Stomach (tissue), 9 donors: ENCODE data around the gene TRHDE. TPM values are rescaled to one million over a fixed set of nuclear protein-coding genes. Genes with fewer than 3 reads are reported as not detected.

Source experiments
- DNase-seq, 2 donors: peaks; one replicate each; pipeline versions ENCODE4 v3.0.0 to v3.0.0-alpha.2; 2013 to 2019
- H3K27ac ChIP-seq, 5 donors: fragments of 200-600 bp in 4 of 5; sonication (generic) in 4 of 5; one replicate each; pipeline ENCODE4 v1.5.1; 2013 to 2019; ENCODE audit warnings: mild to moderate bottlenecking in 1 of 5, moderate library complexity in 1 of 5
- H3K27me3 ChIP-seq, 3 donors: fragments of 200-600 bp; sonication (generic); one replicate each; pipeline ENCODE4 v1.5.1; 2017 to 2019; ENCODE audit warnings: mixed run types in 1 of 3
- H3K36me3 ChIP-seq, 4 donors: fragments of 200-600 bp; sonication (generic); 1 replicate in 3 of 4; 2 replicates in 1 of 4; pipeline ENCODE4 v1.5.1; 2016 to 2019
- H3K4me1 ChIP-seq, 4 donors: fragments of 200-600 bp; sonication (generic); one replicate each; pipeline ENCODE4 v1.5.1; 2016 to 2019
- H3K4me3 ChIP-seq, 4 donors: fragments of 200-600 bp; sonication (generic) in 3 of 4; one replicate each; pipeline ENCODE4 v1.5.1; 2016 to 2019; ENCODE audit warnings: mild to moderate bottlenecking in 1 of 4
- H3K9me3 ChIP-seq, 4 donors: fragments of 200-600 bp; sonication (generic); one replicate each; pipeline ENCODE4 v1.5.1; 2016 to 2019
- EP300 ChIP-seq: sonication (generic); formaldehyde crosslinking; IDR thresholded peaks from one replicate; pipeline ENCODE4 v1.6.1; 2017; ENCODE audit warnings: antibody characterized with exemption
- POLR2A ChIP-seq, 4 donors: fragments of 450-650 bp; IDR thresholded peaks; one replicate each; pipeline ENCODE4 v1.6.1; 2016; ENCODE audit warnings: antibody characterized with exemption in 4 of 4, control low read depth in 2 of 4, mild to moderate bottlenecking in 1 of 4, moderate library complexity in 1 of 4
- POLR2AphosphoS5 ChIP-seq, 3 donors: sonication (generic); formaldehyde crosslinking; IDR thresholded peaks; one replicate each; pipeline ENCODE4 v1.6.1; 2016; ENCODE audit warnings: antibody characterized with exemption in 3 of 3
- WGBS, 5 donors: extraction: QIAGEN DNeasy Blood & Tissue Kit in 3 of 5; methylation state at CpG; one replicate each; pipeline versions ENCODE4 v1.1.5 to v1.1.7; 2013 to 2018; 5-methylcytosine and 5-hydroxymethylcytosine counted together
- intact Hi-C: fragments of 100-400 bp; cut with DNase I; formaldehyde crosslinking; loops from one replicate; pipeline ENCODE4 v1.15.1; 2023; ENCODE audit warnings: low total_unique reads
- polyA plus RNA-seq, 3 donors: library from polyadenylated mRNA; stranded (reverse); fragments of 200-250 nt; gene quantifications; one replicate each; pipeline ENCODE4 v1.2.3, GENCODE V29; 2013
- total RNA-seq, 5 donors: library from RNA; depleted of rRNA; stranded (reverse); fragments of >200 nt; gene quantifications; one replicate each; pipeline versions ENCODE4 v1.1.0 to v1.2.3, GENCODE V29; 2014 to 2016
- TF ChIP-seq, protein P1 (sequence below), 7 experiments: fragments of 450-650 bp in 4 of 7; fragments of 200-600 bp in 3 of 7; sonication (generic) in 3 of 7; IDR thresholded peaks; one replicate each; pipeline ENCODE4 v1.5.1; 2016 to 2019; ENCODE audit warnings: antibody characterized with exemption in 7 of 7, control low read depth in 2 of 7, mild to moderate bottlenecking in 1 of 7
- donor health status: healthy with polysubstance abuse.
- donor health status: Bipolar disorder and iron deficiency.
- donor health status: healthy.

The TRHDE gene
- total and polyA plus RNA-seq, 8 donors = 0.13 to 75.3 (median 3.2) TPM

DNA sequence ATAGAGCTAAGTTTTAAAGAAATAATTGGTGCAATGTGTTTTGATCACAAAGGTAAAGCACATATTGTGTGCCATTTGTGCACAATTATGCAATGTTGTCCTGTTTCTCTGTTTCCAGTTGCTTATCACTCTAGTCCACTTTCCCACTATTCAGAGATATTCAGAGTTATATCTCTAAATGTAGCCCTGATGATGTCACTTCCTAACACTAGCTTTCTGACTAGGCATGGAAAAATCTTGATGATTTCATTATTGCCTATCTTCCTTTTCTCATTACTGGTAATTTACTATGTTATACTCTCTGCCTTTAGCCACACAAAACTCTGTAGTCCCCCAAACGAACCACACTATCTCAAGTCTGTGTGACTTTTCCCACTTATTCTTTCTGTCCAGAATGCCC is 221.2 kb downstream of the TRHDE start:
- no peaks in the 10 kb centered on the region for H3K4me1 ChIP-seq
- intact Hi-C loops = no loop called here
- H3K27ac ChIP-seq = no peak overlapping the region
- no peaks in the 10 kb centered on the region for H3K9me3 ChIP-seq
- H3K27me3 ChIP-seq = no peaks in the 10 kb centered on the region
- TF ChIP-seq POLR2A (IDR thresholded peaks at IDR 0.05) (no peak), EP300 (no peak), POLR2AphosphoS5 (IDR thresholded peaks at IDR 0.05) (no peak)
- TF ChIP-seq, protein P1, sequence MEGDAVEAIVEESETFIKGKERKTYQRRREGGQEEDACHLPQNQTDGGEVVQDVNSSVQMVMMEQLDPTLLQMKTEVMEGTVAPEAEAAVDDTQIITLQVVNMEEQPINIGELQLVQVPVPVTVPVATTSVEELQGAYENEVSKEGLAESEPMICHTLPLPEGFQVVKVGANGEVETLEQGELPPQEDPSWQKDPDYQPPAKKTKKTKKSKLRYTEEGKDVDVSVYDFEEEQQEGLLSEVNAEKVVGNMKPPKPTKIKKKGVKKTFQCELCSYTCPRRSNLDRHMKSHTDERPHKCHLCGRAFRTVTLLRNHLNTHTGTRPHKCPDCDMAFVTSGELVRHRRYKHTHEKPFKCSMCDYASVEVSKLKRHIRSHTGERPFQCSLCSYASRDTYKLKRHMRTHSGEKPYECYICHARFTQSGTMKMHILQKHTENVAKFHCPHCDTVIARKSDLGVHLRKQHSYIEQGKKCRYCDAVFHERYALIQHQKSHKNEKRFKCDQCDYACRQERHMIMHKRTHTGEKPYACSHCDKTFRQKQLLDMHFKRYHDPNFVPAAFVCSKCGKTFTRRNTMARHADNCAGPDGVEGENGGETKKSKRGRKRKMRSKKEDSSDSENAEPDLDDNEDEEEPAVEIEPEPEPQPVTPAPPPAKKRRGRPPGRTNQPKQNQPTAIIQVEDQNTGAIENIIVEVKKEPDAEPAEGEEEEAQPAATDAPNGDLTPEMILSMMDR (IDR thresholded peaks at IDR 0.05) = no peak
- H3K4me3 ChIP-seq = no peak overlapping the region
- H3K36me3 ChIP-seq = no peaks in the 10 kb centered on the region
- 40 to 67% (median 52%) methylated on average over 1 of the region's 1 CpG for WGBS, 5 donors
- DNase-seq = no peak

DNA sequence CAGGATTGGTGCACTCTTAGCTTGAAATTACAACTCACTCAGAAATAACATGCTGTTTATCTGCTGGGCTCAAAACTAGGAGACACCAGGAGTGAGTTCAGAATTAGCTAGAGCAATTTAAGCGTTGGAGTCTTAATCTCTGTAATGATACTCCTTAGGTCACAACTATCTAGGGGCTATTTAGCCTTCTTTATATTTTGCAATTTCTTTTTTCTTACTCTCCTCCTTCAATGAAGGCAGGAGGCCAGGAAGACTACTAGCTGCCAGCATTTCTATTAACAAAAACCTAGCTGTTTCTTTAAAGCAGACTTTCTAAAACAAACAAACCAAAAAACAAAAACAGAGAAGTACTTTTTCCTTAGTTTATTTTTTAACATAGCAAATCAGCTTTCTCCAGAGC is 226.2 kb downstream of the TRHDE start:
- 52 to 83% (median 70%) methylated on average over 1 of the region's 1 CpG for WGBS, 5 donors
- H3K27me3 ChIP-seq = no peaks in the 10 kb centered on the region
- TF ChIP-seq POLR2A (IDR thresholded peaks at IDR 0.05) (no peak), POLR2AphosphoS5 (IDR thresholded peaks at IDR 0.05) (no peak), EP300 (no peak)
- TF ChIP-seq, protein P1 (IDR thresholded peaks at IDR 0.05) = no peak
- H3K27ac ChIP-seq = no peak overlapping the region
- H3K36me3 ChIP-seq = no peaks in the 10 kb centered on the region
- no peaks in the 10 kb centered on the region for H3K4me1 ChIP-seq
- no peaks in the 10 kb centered on the region for H3K9me3 ChIP-seq
- H3K4me3 ChIP-seq = no peak overlapping the region
- intact Hi-C loops = no loop called here
- peak in 1 of 2 donors; percentile 6 for DNase-seq

DNA sequence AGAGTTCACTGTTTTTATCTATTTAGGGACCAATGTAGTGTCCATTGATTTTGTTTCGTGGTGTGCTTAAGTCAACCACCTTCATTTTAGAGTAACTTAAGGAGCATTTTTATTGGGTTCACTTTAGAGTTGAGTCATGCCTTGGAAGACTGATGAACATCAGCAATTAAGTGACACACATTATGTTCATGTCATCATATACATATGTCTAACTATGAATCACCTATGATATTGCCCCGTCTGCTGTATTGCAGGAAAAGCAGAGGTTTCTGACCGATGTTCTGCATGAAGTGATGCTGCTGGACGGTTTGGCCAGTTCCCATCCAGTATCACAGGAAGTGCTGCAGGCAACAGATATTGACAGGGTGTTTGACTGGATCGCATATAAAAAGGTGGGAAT is 227.1 kb downstream of the TRHDE start:
- no peaks in the 10 kb centered on the region for H3K36me3 ChIP-seq
- H3K27me3 ChIP-seq = no peaks in the 10 kb centered on the region
- H3K9me3 ChIP-seq = no peaks in the 10 kb centered on the region
- H3K4me1 ChIP-seq = no peaks in the 10 kb centered on the region
- no peak overlapping the region for H3K4me3 ChIP-seq
- WGBS, 5 donors = 82 to 94% (median 86%) methylated on average over 5 of the region's 5 CpGs
- intact Hi-C loops = no loop called here
- no peak for TF ChIP-seq POLR2A (IDR thresholded peaks at IDR 0.05)
- no peak for TF ChIP-seq EP300
- TF ChIP-seq, protein P1 (IDR thresholded peaks at IDR 0.05) = no peak
- no peak for TF ChIP-seq POLR2AphosphoS5 (IDR thresholded peaks at IDR 0.05)
- no peak overlapping the region for H3K27ac ChIP-seq
- DNase-seq = no peak

DNA sequence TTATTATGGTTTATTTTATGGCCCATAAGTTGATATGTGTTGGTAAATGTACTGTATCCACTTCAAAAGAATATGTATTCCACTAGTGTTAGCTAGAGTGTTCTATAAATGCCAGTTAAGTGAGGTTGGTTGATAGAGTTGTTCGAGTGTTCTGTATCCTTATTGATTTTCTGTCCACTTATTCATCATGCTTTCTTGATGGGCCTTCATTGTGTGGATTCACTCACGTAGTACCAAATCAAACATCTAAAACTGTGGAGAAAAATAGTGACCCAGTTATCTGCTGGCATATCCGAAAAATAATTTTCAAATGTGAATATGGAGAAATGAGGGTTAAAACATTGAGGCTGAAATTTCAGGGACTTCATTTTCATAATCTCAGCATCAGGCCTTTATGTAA is 230.4 kb downstream of the TRHDE start:
- no peaks in the 10 kb centered on the region for H3K36me3 ChIP-seq
- no peak overlapping the region for H3K4me3 ChIP-seq
- WGBS, 5 donors = 64 to 80% (median 66%) methylated on average over 3 of the region's 3 CpGs
- no peak for DNase-seq
- intact Hi-C loops = no loop called here
- H3K27ac ChIP-seq = no peak overlapping the region
- H3K27me3 ChIP-seq = no peaks in the 10 kb centered on the region
- TF ChIP-seq POLR2A (IDR thresholded peaks at IDR 0.05) = no peak
- TF ChIP-seq EP300 = no peak
- TF ChIP-seq, protein P1 (IDR thresholded peaks at IDR 0.05) = no peak
- TF ChIP-seq POLR2AphosphoS5 (IDR thresholded peaks at IDR 0.05) = no peak
- no peaks in the 10 kb centered on the region for H3K4me1 ChIP-seq
- H3K9me3 ChIP-seq = peaks cover 0 to under 1% (median 0%) of the 10 kb centered on the region in 4 donors
